Measurements from ENCODE around the gene NRXN3. TPM values are rescaled to one million over a fixed set of nuclear protein-coding genes. Genes with fewer than 3 reads are reported as not detected.
"Not testable (repeated sequence)": the region's sequence is repeated elsewhere in the genome, so short reads cannot be mapped to it uniquely, and the experiment has no call there.

Gene NRXN3
- total RNA-seq, 1 donor from 2014 or later: 6.7 TPM

DNA sequence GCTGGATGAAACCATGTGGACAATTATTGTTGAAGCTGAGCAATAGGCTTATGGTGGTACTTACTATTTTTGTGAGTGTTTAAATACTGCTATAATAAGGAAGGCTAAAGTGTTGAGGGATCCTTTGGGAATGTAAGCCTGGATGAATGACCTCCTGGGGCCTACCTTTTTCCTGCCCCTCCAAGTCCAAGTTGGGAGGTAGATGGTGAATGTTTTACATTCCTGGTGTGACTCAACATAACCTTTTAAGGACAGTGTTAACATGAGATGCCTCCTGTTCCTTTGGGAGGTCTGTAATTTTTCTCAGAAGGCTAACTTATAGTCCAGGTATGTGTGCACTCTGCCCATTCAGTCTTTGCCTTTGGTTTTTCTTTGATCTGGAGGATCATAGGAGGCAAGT, 315.9 kb downstream of the NRXN3 start:
- no peak for DNase-seq (ENCODE audit: low spot score)

GRCh38 chr14:78486621-78487020, 316.4 kb downstream of the NRXN3 start:
- DNase-seq (ENCODE audit: low spot score): no peak

GRCh38 chr14:78487573-78487972, 317.4 kb downstream of the NRXN3 start:
- not testable (repeated sequence) for DNase-seq (ENCODE audit: low spot score)

DNA sequence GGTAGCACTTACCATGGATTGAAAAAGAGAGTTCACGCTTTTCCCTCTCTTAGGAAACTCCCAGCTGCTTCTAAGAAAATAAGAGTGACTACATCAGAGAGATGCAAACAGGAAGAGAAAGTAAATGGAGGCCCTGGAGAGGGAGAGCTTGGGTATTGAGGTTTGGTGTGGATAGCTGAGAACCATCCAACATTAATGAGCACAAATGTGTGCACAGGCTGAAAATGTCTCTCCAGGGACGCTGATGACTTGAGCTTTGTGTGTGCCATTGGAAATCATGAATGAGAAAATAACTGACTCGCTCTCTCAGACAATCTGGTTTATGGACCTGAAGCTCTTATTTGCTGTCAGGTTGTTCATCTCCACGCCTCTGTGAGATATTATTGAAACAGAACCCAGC, 318.8 kb downstream of the NRXN3 start:
- DNase-seq (ENCODE audit: low spot score): no peak

- no peak for DNase-seq (ENCODE audit: low spot score)
Measured at GRCh38 chr14:78491048-78491447, 320.9 kb downstream of the NRXN3 start.

DNA sequence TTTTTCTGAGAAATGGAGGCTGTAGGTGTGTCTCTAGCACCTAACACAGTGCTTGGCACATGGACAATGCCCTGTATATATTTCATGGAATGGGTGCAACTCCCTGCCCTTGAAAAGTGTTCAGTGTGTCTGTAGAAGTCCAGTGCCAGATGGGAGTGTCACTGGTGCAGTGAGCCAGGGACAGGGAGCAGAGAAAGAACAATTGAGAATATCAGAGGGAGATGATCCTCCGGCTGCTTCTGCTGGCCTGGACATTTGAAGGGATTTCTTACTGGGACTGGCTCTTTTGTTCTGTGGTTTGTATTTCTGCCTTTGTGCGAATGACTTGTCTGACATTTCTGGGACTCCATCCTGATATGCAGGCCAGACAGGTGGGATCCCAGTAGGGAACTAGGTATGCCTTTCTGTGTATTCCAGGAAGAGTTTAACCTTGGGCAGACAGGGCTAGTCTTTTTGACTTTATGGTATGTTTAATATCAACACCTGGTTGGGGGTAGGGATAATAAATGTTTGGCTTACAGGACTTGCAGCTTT, 328.0 kb downstream of the NRXN3 start:
- no peak for DNase-seq (ENCODE audit: low spot score)

DNA sequence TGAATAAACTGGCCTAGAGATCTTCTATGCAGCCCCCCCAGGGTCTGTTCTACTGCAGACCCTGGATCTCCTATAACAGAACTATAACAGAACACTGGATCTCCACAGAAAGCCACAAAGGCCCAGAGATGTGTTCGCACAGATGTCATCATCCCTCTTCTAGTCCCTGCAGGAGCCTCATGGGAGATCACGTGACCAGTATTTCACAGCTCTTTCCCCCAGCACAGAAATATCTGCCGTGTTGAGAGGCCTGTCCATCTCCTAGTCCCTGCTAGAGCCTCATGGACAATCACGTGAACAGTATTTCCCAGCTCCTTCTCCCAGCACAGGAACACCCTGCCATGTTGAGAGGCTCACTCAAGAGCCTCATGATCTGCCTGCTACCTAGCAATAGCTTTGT, 331.7 kb downstream of the NRXN3 start:
- no peak for DNase-seq (ENCODE audit: low spot score)

DNA sequence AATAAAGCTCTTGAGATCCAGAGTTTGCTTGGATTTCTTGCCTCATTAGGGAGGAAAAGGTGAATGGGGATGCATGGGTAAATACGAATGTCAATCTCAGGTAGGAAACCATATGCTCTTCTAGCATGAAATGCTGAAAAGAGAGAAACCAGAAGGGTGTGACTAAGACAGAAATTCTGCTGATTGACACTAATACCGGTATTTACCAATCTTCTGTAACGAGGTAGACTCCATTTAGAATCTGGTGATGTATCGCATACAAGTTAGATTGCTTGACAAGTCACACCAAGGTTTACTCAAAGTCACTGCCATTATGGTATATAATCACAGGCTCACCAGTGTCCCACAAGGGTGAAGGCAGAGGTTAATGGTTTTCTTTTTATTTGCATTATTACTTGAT, 337.9 kb downstream of the NRXN3 start:
- DNase-seq (ENCODE audit: low spot score): no peak

GRCh38 chr14:78509516-78509915, 339.3 kb downstream of the NRXN3 start:
- no peak for DNase-seq (ENCODE audit: low spot score)

DNA sequence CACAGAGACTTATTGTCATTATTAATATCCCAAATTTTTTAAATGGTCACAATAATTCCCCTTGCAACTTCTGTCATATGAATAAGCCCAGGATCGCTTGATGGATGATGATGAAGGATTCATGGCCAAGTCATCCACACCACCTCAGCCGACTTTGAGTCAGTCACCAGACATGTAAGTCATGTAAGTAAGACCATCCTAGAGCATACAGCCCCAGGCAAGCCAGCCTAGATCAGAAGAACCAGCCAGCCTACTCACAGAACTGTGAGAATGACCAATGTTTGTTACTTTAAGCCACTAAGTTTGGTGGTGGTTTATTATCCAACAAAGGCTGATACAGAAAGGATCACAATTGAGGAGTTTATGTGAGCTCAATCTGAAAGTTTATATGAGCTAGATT, 341.8 kb downstream of the NRXN3 start:
- no peak for DNase-seq (ENCODE audit: low spot score)

- DNase-seq (ENCODE audit: low spot score): no peak
Measured at GRCh38 chr14:78519863-78520262, 349.7 kb downstream of the NRXN3 start.

- no peak for DNase-seq (ENCODE audit: low spot score)
Measured at GRCh38 chr14:78524196-78524595, 354.0 kb downstream of the NRXN3 start.

- no peak for DNase-seq (ENCODE audit: low spot score)
Measured at GRCh38 chr14:78524766-78525165, 354.6 kb downstream of the NRXN3 start.

DNA sequence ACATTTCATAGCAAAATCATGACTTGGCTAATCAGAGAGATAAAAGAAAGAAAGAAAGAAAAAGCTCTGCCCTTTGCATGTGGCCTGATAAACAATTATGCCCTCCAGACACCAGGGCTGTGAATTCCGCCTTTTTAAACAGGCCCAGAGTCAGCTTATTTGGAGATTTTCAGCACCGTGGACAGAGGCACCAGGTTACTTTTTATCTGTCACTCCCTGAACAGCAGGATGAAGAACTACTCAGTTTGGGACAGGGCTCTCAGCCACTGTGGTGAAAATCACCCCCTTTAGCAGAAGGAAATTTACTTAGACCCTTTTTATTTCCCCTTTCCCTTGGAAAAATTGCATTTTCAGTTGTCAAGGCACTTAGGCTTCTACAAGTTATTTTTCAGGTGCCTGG, 359.9 kb downstream of the NRXN3 start:
- DNase-seq (ENCODE audit: low spot score): no peak

DNA sequence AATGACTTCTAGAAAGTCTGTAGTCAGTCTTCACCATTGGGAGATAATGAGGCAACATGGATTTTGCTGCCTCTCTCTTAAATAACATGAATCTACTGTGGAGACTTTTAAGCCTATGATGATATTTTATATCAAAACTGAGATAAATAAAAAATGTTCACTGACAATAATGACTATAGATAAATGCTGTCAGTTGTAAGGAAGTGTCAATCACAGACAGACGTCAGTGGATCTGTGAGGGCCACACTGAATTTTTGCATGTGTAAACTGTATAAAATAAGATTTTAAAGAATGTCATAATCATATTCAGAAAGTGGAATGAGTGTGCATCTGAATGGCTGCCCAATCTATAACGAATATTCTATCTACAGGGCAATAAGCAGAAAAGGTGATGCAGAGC, 364.0 kb downstream of the NRXN3 start:
- DNase-seq (ENCODE audit: low spot score): no peak

- DNase-seq (ENCODE audit: low spot score): no peak
Measured at GRCh38 chr14:78535041-78535440, 364.9 kb downstream of the NRXN3 start.

- not testable (repeated sequence) for DNase-seq (ENCODE audit: low spot score)
Measured at GRCh38 chr14:78541788-78542187, 371.6 kb downstream of the NRXN3 start.

- DNase-seq (ENCODE audit: low spot score): no peak
Measured at GRCh38 chr14:78543433-78543832, 373.3 kb downstream of the NRXN3 start.

DNA sequence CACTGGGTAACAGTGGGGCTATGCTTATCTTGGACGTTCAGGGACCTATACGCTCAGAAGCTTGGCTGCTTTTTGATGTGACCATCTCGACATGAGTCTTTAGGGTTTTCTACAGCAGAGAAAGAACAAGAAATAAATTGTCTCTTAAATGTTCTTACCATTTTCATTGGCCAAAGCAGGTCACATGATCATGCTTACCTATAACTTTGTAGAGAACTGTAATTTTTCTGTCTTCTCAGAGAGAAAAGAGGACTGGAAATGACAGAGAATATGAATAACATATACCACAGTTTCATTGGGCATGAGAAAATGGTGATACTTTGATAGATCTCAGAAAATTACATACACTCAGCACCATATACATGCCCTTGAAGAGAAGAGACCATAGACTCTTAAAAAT, 390.9 kb downstream of the NRXN3 start:
- DNase-seq (ENCODE audit: low spot score): no peak

DNA sequence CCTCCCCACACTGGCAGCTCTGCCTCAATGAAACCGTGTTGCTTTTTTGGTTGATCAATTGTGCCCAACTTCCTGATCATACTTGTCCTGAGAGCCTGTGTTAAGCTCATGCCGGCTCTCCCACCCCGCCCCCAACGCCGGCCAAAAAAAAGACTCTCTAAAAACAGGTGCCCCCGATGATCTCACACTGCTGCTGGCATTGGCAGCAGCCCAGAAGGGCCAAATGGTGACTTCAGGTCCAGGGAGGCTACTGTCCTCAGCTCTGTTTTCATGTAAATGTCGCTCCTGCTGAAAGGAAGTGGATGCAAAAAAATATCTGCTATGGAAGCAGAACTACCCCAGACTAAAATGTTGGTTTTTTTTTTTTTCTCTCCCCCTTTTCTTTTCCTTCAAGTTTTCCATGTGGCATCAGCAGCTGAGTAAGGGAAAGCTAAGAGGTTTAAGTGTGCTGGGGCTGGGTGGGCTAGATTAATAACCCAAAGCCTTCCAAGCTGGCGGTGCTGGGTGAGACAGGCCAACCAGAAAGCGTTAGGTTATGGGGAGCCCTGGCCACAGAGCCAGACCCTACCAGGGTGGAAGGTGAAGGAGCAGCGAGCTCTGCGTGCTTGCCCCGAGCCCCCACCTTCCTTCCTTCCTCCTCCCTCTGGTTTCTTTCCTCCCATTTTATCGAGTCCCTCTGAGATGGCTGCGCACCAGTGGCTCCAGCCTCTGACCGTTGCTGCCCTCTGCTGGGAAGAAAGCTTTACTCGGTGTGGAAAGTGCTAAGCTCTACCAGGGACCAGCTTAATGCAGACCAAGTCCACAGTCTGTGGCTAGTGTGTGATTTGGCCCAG, 396.1 kb downstream of the NRXN3 start:
- peak; percentile 89 for DNase-seq (ENCODE audit: low spot score)

- DNase-seq (ENCODE audit: low spot score): no peak
Measured at GRCh38 chr14:78566859-78567172, 396.6 kb downstream of the NRXN3 start.

DNA sequence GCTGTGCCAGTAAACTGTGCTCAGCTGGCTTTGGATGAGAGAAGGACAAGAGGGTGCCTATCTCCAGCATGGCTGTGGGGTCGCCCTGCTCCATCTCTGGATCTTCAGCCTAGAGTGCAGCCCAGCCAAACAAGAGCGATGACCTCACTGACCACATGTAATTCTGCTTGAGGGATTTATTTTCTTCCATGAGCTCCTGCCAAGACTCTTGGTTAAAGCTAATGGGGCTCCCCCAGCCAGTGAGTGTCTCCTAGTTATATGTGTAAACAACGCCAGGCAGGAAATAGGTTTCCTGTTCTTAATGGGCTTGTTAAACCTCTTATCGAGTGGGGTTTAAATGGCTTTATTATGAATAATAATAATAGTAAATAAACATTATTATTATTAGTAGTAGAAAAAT, 397.2 kb downstream of the NRXN3 start:
- DNase-seq (ENCODE audit: low spot score): no peak

GRCh38 chr14:78573736-78574135, 403.6 kb downstream of the NRXN3 start:
- DNase-seq (ENCODE audit: low spot score): not testable (repeated sequence)
